A549 (cell line): Measurements from ENCODE around the gene PDZD2. TPM values are rescaled to one million over a fixed set of nuclear protein-coding genes. Genes with fewer than 3 reads are reported as not detected.

Source experiments
- ATAC-seq, 2 experiments: fragments of 200-7000 bp in 1 of 2; fragments of >200 bp in 1 of 2; cut with Nextera tagmentation in 1 of 2; cut with Tn5 transposase in 1 of 2; 3 replicates each; pipeline versions ENCODE4 v1.8.0 to v1.9.1; 2018 to 2020; ENCODE audit warnings: mild to moderate bottlenecking in 1 of 2, moderate library complexity in 1 of 2
- CTCF ChIA-PET: fragments of 300-600 bp; sonication (Branson Sonifier 250); formaldehyde crosslinking; extraction: SDS; loops from one replicate; lab custom pipeline; 2021; ENCODE audit warnings: antibody characterized with exemption, inconsistent platforms; lab: Yijun Ruan, JAX
- POLR2A ChIA-PET: fragments of 350-600 bp; formaldehyde crosslinking; extraction: SDS; loops from one replicate; lab custom pipeline; 2021; ENCODE audit warnings: antibody characterized with exemption, inconsistent platforms; lab: Yijun Ruan, JAX
- DNase-seq, 2 experiments: peaks; one replicate each; pipeline versions ENCODE4 v3.0.0 to v3.0.0-alpha.2; 2011 to 2016; ENCODE audit warnings: low read depth in 1 of 2, low spot score in 1 of 2
- FAIRE-seq: peaks from 2 replicates; lab custom pipeline; 2011; peaks lifted over from hg19 to GRCh38; lab: Jason Lieb, UNC
- H3K27ac ChIP-seq, 2 experiments: fragments of >200 bp; sonication (Bioruptor Twin); formaldehyde crosslinking; 3 replicates each; pipeline ENCODE4 v1.5.1; 2016 to 2017
- H3K4me1 ChIP-seq: fragments of >200 bp; sonication (Bioruptor Twin); formaldehyde crosslinking; 3 replicates; pipeline ENCODE4 v1.6.1; 2016
- H3K4me2 ChIP-seq: fragments of >200 bp; sonication (Bioruptor Twin); formaldehyde crosslinking; 3 replicates; pipeline ENCODE4 v1.6.1; 2016
- H3K4me3 ChIP-seq: fragments of >200 bp; sonication (Bioruptor Twin); formaldehyde crosslinking; 3 replicates; pipeline ENCODE4 v1.5.1; 2016
- H3K9me3 ChIP-seq: fragments of >200 bp; sonication (Bioruptor Twin); formaldehyde crosslinking; 3 replicates; pipeline ENCODE4 v1.6.1; 2016
- BHLHE40 ChIP-seq: IDR thresholded peaks from 2 replicates; pipeline ENCODE4 v1.6.1; 2012; ENCODE audit warnings: low read depth, low read length, inconsistent platforms
- CBX2 ChIP-seq: fragments of 200-600 bp; sonication (generic); IDR thresholded peaks from 2 replicates; pipeline ENCODE4 v1.6.1; 2016; ENCODE audit warnings: low read depth, mild to moderate bottlenecking, borderline replicate concordance
- CEBPB ChIP-seq, 2 experiments: fragments of >200 bp in 1 of 2; sonication (Bioruptor Twin) in 1 of 2; formaldehyde crosslinking in 1 of 2; IDR thresholded peaks; 2 replicates each; pipeline ENCODE4 v1.6.1; 2012 to 2016
- CHD2 ChIP-seq: fragments of 150-350 bp; IDR thresholded peaks from 2 replicates; pipeline ENCODE4 v1.6.1; 2014; ENCODE audit warnings: low read length; ENCODE audit not compliant: partially characterized antibody
- CTCF ChIP-seq: fragments of >200 bp; sonication (Bioruptor Twin); formaldehyde crosslinking; IDR thresholded peaks from 3 replicates; pipeline ENCODE4 v1.5.1; 2016
- ELK1 ChIP-seq: fragments of 150-350 bp; IDR thresholded peaks from 2 replicates; pipeline ENCODE4 v1.6.1; 2014; ENCODE audit warnings: low read depth, mild to moderate bottlenecking, low read length
- FOSB ChIP-seq: fragments of 250-450 bp; sonication (Bioruptor Pico); IDR thresholded peaks from 2 replicates; pipeline ENCODE4 v1.5.0; 2020; ENCODE audit warnings: mild to moderate bottlenecking, moderate library complexity
- FOXS1 ChIP-seq: fragments of 250-450 bp; sonication (Bioruptor Pico); IDR thresholded peaks from 2 replicates; pipeline ENCODE4 v1.5.0; 2020; ENCODE audit warnings: mild to moderate bottlenecking, moderate library complexity
- GATA3 ChIP-seq: IDR thresholded peaks from 2 replicates; pipeline ENCODE4 v1.6.1; 2012; ENCODE audit warnings: borderline replicate concordance
- HEYL ChIP-seq: fragments of 250-450 bp; sonication (Bioruptor Pico); IDR thresholded peaks from 2 replicates; pipeline ENCODE4 v1.8.0; 2021; ENCODE audit warnings: mild to moderate bottlenecking, moderate library complexity
- HOXA7 ChIP-seq: fragments of 250-450 bp; sonication (Bioruptor Pico); IDR thresholded peaks from 2 replicates; pipeline ENCODE4 v1.5.0; 2020; ENCODE audit warnings: mild to moderate bottlenecking, moderate library complexity
- HOXB13 ChIP-seq: fragments of 250-450 bp; sonication (Bioruptor Pico); IDR thresholded peaks from 2 replicates; pipeline ENCODE4 v1.5.0; 2020; ENCODE audit warnings: low read depth, mild to moderate bottlenecking, moderate library complexity
- JUNB ChIP-seq: fragments of >200 bp; sonication (Bioruptor Twin); formaldehyde crosslinking; IDR thresholded peaks from 2 replicates; pipeline ENCODE4 v1.6.1; 2016
- KDM1A ChIP-seq: fragments of 200-600 bp; sonication (generic); IDR thresholded peaks from 2 replicates; pipeline ENCODE4 v1.6.1; 2016; ENCODE audit warnings: low read depth, mild to moderate bottlenecking
- MAFK ChIP-seq: fragments of 450-650 bp; IDR thresholded peaks from 2 replicates; pipeline ENCODE4 v1.6.1; 2014; ENCODE audit not compliant: partially characterized antibody
- MYC ChIP-seq: IDR thresholded peaks from 2 replicates; pipeline ENCODE4 v1.6.1; 2012; ENCODE audit warnings: mild to moderate bottlenecking, inconsistent platforms, low read length, improper control_type of control experiment, borderline replicate concordance
- NFE2L2 ChIP-seq: fragments of 150-350 bp; conservative IDR thresholded peaks from 2 replicates; pipeline ENCODE4 v1.6.1; 2014; ENCODE audit warnings: low read length
- NR3C1 ChIP-seq: fragments of >200 bp; sonication (Bioruptor Twin); formaldehyde crosslinking; IDR thresholded peaks from 3 replicates; pipeline ENCODE4 v1.6.1; 2017
- PBX3 ChIP-seq: IDR thresholded peaks from 2 replicates; pipeline ENCODE4 v1.6.1; 2012
- RARB ChIP-seq: fragments of 250-450 bp; sonication (Bioruptor Pico); IDR thresholded peaks from 2 replicates; pipeline ENCODE4 v1.8.0; 2021; ENCODE audit warnings: mild to moderate bottlenecking, moderate library complexity
- REST ChIP-seq: fragments of 200-600 bp; sonication (generic); IDR thresholded peaks from 2 replicates; pipeline ENCODE4 v1.6.1; 2016; ENCODE audit warnings: antibody characterized with exemption, mild to moderate bottlenecking, moderate library complexity
- RFX5 ChIP-seq: fragments of 450-650 bp; IDR thresholded peaks from 2 replicates; pipeline ENCODE4 v1.7.1; 2014; ENCODE audit warnings: antibody characterized with exemption, mild to moderate bottlenecking, moderate library complexity
- SREBF2 ChIP-seq: fragments of 450-650 bp; IDR thresholded peaks from 2 replicates; pipeline ENCODE4 v1.6.1; 2014; ENCODE audit warnings: mild to moderate bottlenecking, moderate library complexity
- TP53 ChIP-seq: fragments of 250-450 bp; sonication (Bioruptor Pico); IDR thresholded peaks from 2 replicates; pipeline ENCODE4 v1.5.0; 2021; ENCODE audit warnings: mild to moderate bottlenecking, moderate library complexity
- USF2 ChIP-seq: fragments of 450-650 bp; IDR thresholded peaks from 2 replicates; pipeline ENCODE4 v1.6.1; 2014; ENCODE audit warnings: antibody characterized with exemption
- ZFP36 ChIP-seq: fragments of 450-650 bp; IDR thresholded peaks from 2 replicates; pipeline ENCODE4 v1.6.1; 2014; ENCODE audit warnings: borderline replicate concordance; ENCODE audit not compliant: partially characterized antibody
- WGBS: methylation state at CpG from one replicate; pipeline ENCODE4 v1.1.6; 2017; ENCODE audit errors: missing lambda C conversion rate; 5-methylcytosine and 5-hydroxymethylcytosine counted together
- polyA plus RNA-seq, 4 experiments: library from polyadenylated mRNA; depleted of rRNA in 3 of 4; stranded (reverse); fragments of >200 nt; fragmentation: RNase III in 1 of 4; extraction: RNeasy Plus Mini Kit Qiagen cat#74134 plus additional on column Dnase treatment in 1 of 4; gene quantifications; 2 replicates in 3 of 4; 3 replicates in 1 of 4; pipeline ENCODE4 v1.2.3, GENCODE V29; 2011 to 2017

Gene PDZD2
- polyA plus RNA-seq, 2 of the 4 experiments (the other 2 are of a cell fraction) = 0.06 to 0.09 TPM

GRCh38 chr5:31648326-31648725, 9.4 kb downstream of the PDZD2 start:
- H3K4me2 ChIP-seq = no peak overlapping the region
- ATAC-seq (no peak), FAIRE-seq (no peak), DNase-seq (no peak)
- no peak overlapping the region for H3K4me3 ChIP-seq
- WGBS = 41% methylated on average over 6 of the region's 6 CpGs
- ChIA-PET POLR2A (no interaction called here), CTCF (interaction anchor here (0.7 kb wide), 1 partner anchor 10 kb away, joined by 4 read pairs; the partner anchor contains the start of gene PDZD2)
- no peak for TF ChIP-seq REST
- H3K4me1 ChIP-seq = no peaks in the 10 kb centered on the region
- no peak overlapping the region for H3K27ac ChIP-seq
- H3K9me3 ChIP-seq = no peaks in the 10 kb centered on the region

- DNase-seq (no peak), ATAC-seq (no peak), FAIRE-seq (no peak)
- POLR2A ChIA-PET = no interaction called here
- CTCF ChIA-PET = interaction anchor here (1.0 kb wide), 1 partner anchor 12 kb away, joined by 6 read pairs; the partner anchor contains the start of gene PDZD2
- 51% methylated on average over 3 of the region's 3 CpGs for WGBS
- Histone ChIP-seq H3K4me3 (no peak overlapping the region), H3K4me1 (no peaks in the 10 kb centered on the region), H3K4me2 (no peak overlapping the region), H3K27ac (no peak overlapping the region), H3K9me3 (no peaks in the 10 kb centered on the region)
- TF ChIP-seq NFE2L2 = no peak
- no peak for TF ChIP-seq RARB
- TF ChIP-seq HOXB13 = no peak
- no peak for TF ChIP-seq JUNB
- no peak for TF ChIP-seq CBX2
- TF ChIP-seq KDM1A = no peak
- no peak for TF ChIP-seq TP53 (CRISPR knock-in tag)
- no peak for TF ChIP-seq HEYL (CRISPR knock-in tag)
- TF ChIP-seq BHLHE40 = no peak
- no peak for TF ChIP-seq RFX5
- no peak for TF ChIP-seq ELK1
- no peak for TF ChIP-seq PBX3
- TF ChIP-seq USF2 = no peak
- no peak for TF ChIP-seq ZFP36
- TF ChIP-seq MYC = no peak
- TF ChIP-seq HOXA7 (CRISPR knock-in tag) = no peak
These were observed 12.3 kb downstream of the PDZD2 start for GRCh38 chr5:31651241-31651640.

GRCh38 chr5:31655491-31655890, 16.6 kb downstream of the PDZD2 start:
- Histone ChIP-seq H3K27ac (no peak overlapping the region), H3K4me1 (no peaks in the 10 kb centered on the region), H3K4me2 (no peak overlapping the region), H3K9me3 (peaks cover 10% of the 10 kb centered on the region; the same call in 1 of the 3 replicates), H3K4me3 (no peak overlapping the region)
- ChIA-PET POLR2A (no interaction called here), CTCF (no interaction called here)
- ATAC-seq = no peak
- WGBS = 41% methylated on average over 3 of the region's 3 CpGs
- FAIRE-seq = no peak
- DNase-seq = no peak
- TF ChIP-seq FOSB (CRISPR knock-in tag) = no peak
- TF ChIP-seq CEBPB (IDR thresholded peaks at IDR 0.05) = no peak
- no peak for TF ChIP-seq CHD2
- TF ChIP-seq GATA3 = no peak
- no peak for TF ChIP-seq NR3C1
- no peak for TF ChIP-seq SREBF2
- TF ChIP-seq MAFK = no peak
- no peak for TF ChIP-seq TP53 (CRISPR knock-in tag)
- TF ChIP-seq ZFP36 = no peak
- no peak for TF ChIP-seq JUNB
- TF ChIP-seq CTCF = no peak
- no peak for TF ChIP-seq FOXS1 (CRISPR knock-in tag)
- TF ChIP-seq HOXA7 (CRISPR knock-in tag) = no peak
